K562 (cell line): ENCODE results near the gene ZNF668. TPM values are rescaled to one million over a fixed set of nuclear protein-coding genes. Genes with fewer than 3 reads are reported as not detected.
A peak's percentile ranks its signal among the peaks of the same experiment; 100 is the strongest.

Experiments used
- ETS1 ChIP-seq: conservative IDR thresholded peaks from 2 replicates; pipeline ENCODE4 v1.6.1; 2011; ENCODE audit warnings: low read depth, mild to moderate bottlenecking, low read length; ENCODE audit not compliant: control insufficient read depth
- FOXA3 ChIP-seq, 2 experiments: fragments of 450-650 bp in 1 of 2; sonication (generic) in 1 of 2; formaldehyde crosslinking; IDR thresholded peaks in 1 of 2; conservative IDR thresholded peaks in 1 of 2; 2 replicates each; pipeline versions ENCODE4 v1.4.0 to v1.8.0; 2020 to 2022; ENCODE audit warnings: mild to moderate bottlenecking in 2 of 2, missing genetic modification reagents in 1 of 2
- KAT2B ChIP-seq: IDR thresholded peaks from one replicate; pipeline ENCODE4 v1.6.1; 2012; ENCODE audit warnings: low read depth, mild to moderate bottlenecking, control low read depth, inconsistent platforms, low read length, moderate library complexity
- MXI1 ChIP-seq: IDR thresholded peaks from 2 replicates; pipeline ENCODE4 v1.6.1; 2011; ENCODE audit warnings: low read depth, mild to moderate bottlenecking, improper control_type of control experiment, low read length
- NCOA2 ChIP-seq, 2 experiments: fragments of 450-650 bp; IDR thresholded peaks; 2 replicates each; pipeline ENCODE4 v1.6.1; 2018; ENCODE audit warnings: mild to moderate bottlenecking in 2 of 2, moderate library complexity in 1 of 2; ENCODE audit not compliant: partially characterized antibody in 2 of 2
- SIN3B ChIP-seq: fragments of 450-650 bp; IDR thresholded peaks from 2 replicates; pipeline ENCODE4 v1.6.1; 2017; ENCODE audit warnings: low read depth, mild to moderate bottlenecking, moderate library complexity
- SMARCA4 ChIP-seq: fragments of 450-650 bp; IDR thresholded peaks from 2 replicates; pipeline ENCODE4 v1.6.1; 2016
- SMARCA5 ChIP-seq: fragments of 450-650 bp; IDR thresholded peaks from 2 replicates; pipeline ENCODE4 v1.6.1; 2016
- SPI1 ChIP-seq: IDR thresholded peaks from 2 replicates; pipeline ENCODE4 v1.6.1; 2011; ENCODE audit warnings: low read depth, low read length, control low read depth, borderline replicate concordance
- SRSF9 ChIP-seq: fragments of 200-400 bp; formaldehyde crosslinking; IDR thresholded peaks from 2 replicates; pipeline ENCODE4 v1.6.1; 2017; ENCODE audit warnings: low read depth, low read length, borderline replicate concordance
- TAF1 ChIP-seq: IDR thresholded peaks from 2 replicates; pipeline ENCODE4 v1.6.1; 2011; ENCODE audit warnings: mild to moderate bottlenecking, low read length, moderate library complexity; ENCODE audit not compliant: insufficient read depth, control insufficient read depth, severe bottlenecking; ENCODE audit errors: extremely low read depth
- TBL1XR1 ChIP-seq, 2 experiments: IDR thresholded peaks; 2 replicates each; pipeline ENCODE4 v1.6.1; 2012; ENCODE audit warnings: improper control_type of control experiment in 2 of 2, low read length in 2 of 2, mild to moderate bottlenecking in 1 of 2
- TFE3 ChIP-seq: fragments of 450-650 bp; formaldehyde crosslinking; IDR thresholded peaks from 2 replicates; pipeline ENCODE4 v1.4.0; 2020; ENCODE audit warnings: mild to moderate bottlenecking, mixed read lengths
- U2AF1 ChIP-seq: fragments of 200-400 bp; formaldehyde crosslinking; optimal IDR thresholded peaks from 2 replicates; pipeline ENCODE3; 2017; ENCODE audit warnings: mild to moderate bottlenecking, low read depth, low read length, moderate library complexity
- ZBTB49 ChIP-seq: sonication (generic); formaldehyde crosslinking; IDR thresholded peaks from 2 replicates; pipeline ENCODE4 v1.8.0; 2022; ENCODE audit warnings: missing genetic modification reagents, mild to moderate bottlenecking, borderline replicate concordance
- ZBTB8A ChIP-seq: fragments of 450-650 bp; IDR thresholded peaks from 2 replicates; pipeline ENCODE4 v1.6.1; 2018; ENCODE audit warnings: mild to moderate bottlenecking, moderate library complexity; ENCODE audit not compliant: partially characterized antibody
- ZC3H8 ChIP-seq: fragments of 450-650 bp; IDR thresholded peaks from 2 replicates; pipeline ENCODE4 v1.6.1; 2017
- ZNF175 ChIP-seq: fragments of 200-800 bp; sonication (Bioruptor generic); IDR thresholded peaks from 2 replicates; pipeline ENCODE4 v1.6.1; 2016; ENCODE audit warnings: low read depth, mild to moderate bottlenecking, missing genetic modification characterization, missing compliant biosample characterization
- ZNF217 ChIP-seq: sonication (generic); formaldehyde crosslinking; IDR thresholded peaks from 2 replicates; pipeline ENCODE4 v1.8.0; 2022; ENCODE audit warnings: mild to moderate bottlenecking, missing genetic modification reagents
- ZNF311 ChIP-seq: fragments of 250-450 bp; sonication (Bioruptor Pico); IDR thresholded peaks from 2 replicates; pipeline ENCODE4 v1.4.0; 2020; ENCODE audit warnings: mild to moderate bottlenecking, moderate library complexity
- ZNF41 ChIP-seq: fragments of 250-450 bp; sonication (Bioruptor Pico); conservative IDR thresholded peaks from 2 replicates; pipeline ENCODE4 v1.4.0; 2020; ENCODE audit warnings: mild to moderate bottlenecking
- ZNF444 ChIP-seq: fragments of 250-450 bp; sonication (Bioruptor Pico); IDR thresholded peaks from 2 replicates; pipeline ENCODE4 v1.4.0; 2020; ENCODE audit warnings: mild to moderate bottlenecking, moderate library complexity
- polyA plus RNA-seq, 8 experiments: library from polyadenylated mRNA; depleted of rRNA in 4 of 8; stranded (reverse) in 5 of 8; unstranded in 3 of 8; fragments of >200 nt; fragmentation: Nextera tagmentation in 2 of 8; fragmentation: Illumina TruSeq in 1 of 8; extraction: Ambion mirVana in 2 of 8; extraction: Trizol in 1 of 8; gene quantifications; 2 replicates each; pipeline versions ENCODE4 v1.2.1 to v1.2.3, GENCODE V29; 2011 to 2014; ENCODE audit warnings: inconsistent platforms in 1 of 8, missing spikeins in 1 of 8
- total RNA-seq, 7 experiments: library from RNA; depleted of rRNA in 6 of 7; stranded (reverse); fragments of >200 nt in 6 of 7; fragmentation: Illumina TruSeq in 2 of 7; extraction: Trizol in 2 of 7; gene quantifications; 2 replicates each; pipeline versions ENCODE4 v1.2.1 to v1.2.3, GENCODE V29; 2011 to 2021; ENCODE audit warnings: low replicate concordance in 1 of 7
- TF ChIP-seq, protein P1 (sequence below): IDR thresholded peaks from 2 replicates; pipeline ENCODE4 v1.6.1; 2011; ENCODE audit not compliant: insufficient read length; ENCODE audit errors: extremely low read depth

ZNF668 gene
- total and polyA plus RNA-seq, 9 of the 15 experiments (the other 6 are each of a cell fraction or from before 2014, with no cell fraction given): 0.04 to 15.3 (median 3.8) TPM; not detected in 1

- TF ChIP-seq ZNF175 (CRISPR knock-in tag): no peak
- TF ChIP-seq, protein P1, sequence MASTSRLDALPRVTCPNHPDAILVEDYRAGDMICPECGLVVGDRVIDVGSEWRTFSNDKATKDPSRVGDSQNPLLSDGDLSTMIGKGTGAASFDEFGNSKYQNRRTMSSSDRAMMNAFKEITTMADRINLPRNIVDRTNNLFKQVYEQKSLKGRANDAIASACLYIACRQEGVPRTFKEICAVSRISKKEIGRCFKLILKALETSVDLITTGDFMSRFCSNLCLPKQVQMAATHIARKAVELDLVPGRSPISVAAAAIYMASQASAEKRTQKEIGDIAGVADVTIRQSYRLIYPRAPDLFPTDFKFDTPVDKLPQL: no peak
- peak; percentile 85 for TF ChIP-seq ETS1
- TF ChIP-seq NCOA2 (IDR thresholded peaks at IDR 0.05; ENCODE audit: partially characterized antibody in 2 of 2): no peak
- TF ChIP-seq ZNF217: no peak
- TF ChIP-seq SIN3B: no peak
- TF ChIP-seq ZNF41 (CRISPR knock-in tag): no peak
- TF ChIP-seq TFE3 (CRISPR knock-in tag): no peak
- no peak for TF ChIP-seq SPI1
- 0 out of 2 replicates have a peak, but pooled peaks have one; percentile 18 for TF ChIP-seq MXI1
- no peak for TF ChIP-seq KAT2B
- no peak for TF ChIP-seq SRSF9
- no peak for TF ChIP-seq ZBTB8A
- TF ChIP-seq U2AF1: no peak
- TF ChIP-seq ZC3H8: no peak
- TF ChIP-seq SMARCA4: no peak
- TF ChIP-seq ZBTB49 (CRISPR knock-in tag): no peak
- TF ChIP-seq ZNF311 (CRISPR knock-in tag): no peak
- 0 out of 4 replicates have a peak, but pooled peaks of 1 of the 2 experiments have one; percentile 9 for TF ChIP-seq FOXA3 (CRISPR knock-in tag; conservative IDR thresholded peaks at IDR 0.05 in 1 of 2, IDR thresholded peaks at IDR 0.05 in 1 of 2)
- no peak for TF ChIP-seq SMARCA5
- no peak for TF ChIP-seq ZNF444 (CRISPR knock-in tag)
- TF ChIP-seq TBL1XR1 (IDR thresholded peaks at IDR 0.05; ENCODE audit: low read length in 2 of 2): 0 out of 4 replicates have a peak, but pooled peaks of 1 of the 2 experiments have one; percentile 29
- TF ChIP-seq TAF1: no peak
Observed at GRCh38 chr16:31033709-31034492, 40.1 kb downstream of the ZNF668 start (continued).
